SK-N-SH (cell line): Measurements from ENCODE around the gene ATRN.

Experiments used
- CHD2 ChIP-seq: fragments of 150-350 bp; IDR thresholded peaks from 2 replicates; pipeline ENCODE4 v1.6.1; 2018; ENCODE audit warnings: low read length; ENCODE audit not compliant: partially characterized antibody
- CTCF ChIP-seq: fragments of 200-600 bp; sonication (generic); IDR thresholded peaks from 2 replicates; pipeline ENCODE4 v1.6.1; 2017; ENCODE audit warnings: antibody characterized with exemption, mild to moderate bottlenecking, moderate library complexity
- ELF1 ChIP-seq: IDR thresholded peaks from 2 replicates; pipeline ENCODE4 v1.4.0; 2012
- EP300 ChIP-seq, 2 experiments: IDR thresholded peaks; 2 replicates each; pipeline versions ENCODE4 v1.4.0 to v1.6.1; 2012; ENCODE audit warnings: borderline replicate concordance in 1 of 2, low read depth in 1 of 2, low read length in 1 of 2
- EZH2phosphoT487 ChIP-seq: fragments of 200-600 bp; sonication (generic); IDR thresholded peaks from 2 replicates; pipeline ENCODE4 v1.6.1; 2017; ENCODE audit warnings: low read depth, mixed run types, mild to moderate bottlenecking, antibody characterized with exemption, moderate library complexity, borderline replicate concordance
- FOXM1 ChIP-seq: IDR thresholded peaks from 2 replicates; pipeline ENCODE4 v1.4.0; 2012; ENCODE audit warnings: low read depth, mild to moderate bottlenecking
- JUND ChIP-seq: IDR thresholded peaks from 2 replicates; pipeline ENCODE4 v1.4.0; 2012
- NFIC ChIP-seq: IDR thresholded peaks from 2 replicates; pipeline ENCODE4 v1.4.0; 2012; ENCODE audit warnings: borderline replicate concordance
- NRF1 ChIP-seq: IDR thresholded peaks from 2 replicates; pipeline ENCODE4 v1.6.1; 2012; ENCODE audit warnings: low read depth, mild to moderate bottlenecking, low read length
- POLR2AphosphoS5 ChIP-seq: IDR thresholded peaks from 2 replicates; pipeline ENCODE4 v1.6.1; 2012; ENCODE audit warnings: low read depth, low read length
- RAD21 ChIP-seq: IDR thresholded peaks from 2 replicates; pipeline ENCODE4 v1.6.1; 2012; ENCODE audit warnings: mild to moderate bottlenecking, low read length
- SIN3A ChIP-seq: IDR thresholded peaks from 2 replicates; pipeline ENCODE4 v1.6.1; 2012; ENCODE audit warnings: low read depth, mild to moderate bottlenecking, low read length, moderate library complexity, borderline replicate concordance
- YY1 ChIP-seq: IDR thresholded peaks from 2 replicates; pipeline ENCODE4 v1.4.0; 2012; ENCODE audit warnings: low read depth, mild to moderate bottlenecking
- ZBTB33 ChIP-seq: IDR thresholded peaks from 2 replicates; pipeline ENCODE4 v1.4.0; 2012; ENCODE audit warnings: low read depth, borderline replicate concordance

GRCh38 chr20:3492669-3493068 lies 21.9 kb downstream of the ATRN start:
- TF ChIP-seq YY1 (no peak), CTCF (no peak), FOXM1 (no peak), NFIC (no peak), ZBTB33 (no peak), RAD21 (no peak), NRF1 (no peak), POLR2AphosphoS5 (no peak), EP300 (IDR thresholded peaks at IDR 0.05; ENCODE audit: borderline replicate concordance in 1 of 2, low read depth in 1 of 2, low read length in 1 of 2) (no peak), CHD2 (no peak), JUND (no peak), ELF1 (no peak), SIN3A (no peak), EZH2phosphoT487 (no peak)
